Sigmoid colon (tissue), 4 donors: ENCODE measurements around the gene SON.

Experiments
- EP300 ChIP-seq, 4 donors: sonication (generic); formaldehyde crosslinking; IDR thresholded peaks; one replicate each; pipeline ENCODE4 v1.6.1; 2017; ENCODE audit warnings: antibody characterized with exemption in 4 of 4
- POLR2A ChIP-seq, 2 donors: fragments of 450-650 bp; IDR thresholded peaks; one replicate each; pipeline ENCODE4 v1.6.1; 2016; ENCODE audit warnings: antibody characterized with exemption in 2 of 2, mild to moderate bottlenecking in 2 of 2, moderate library complexity in 2 of 2
- POLR2AphosphoS5 ChIP-seq, 4 donors: sonication (generic); formaldehyde crosslinking; IDR thresholded peaks; one replicate each; pipeline ENCODE4 v1.6.1; 2017; ENCODE audit warnings: antibody characterized with exemption in 4 of 4
- TF ChIP-seq, protein P1 (sequence below), 4 experiments: fragments of 450-650 bp in 3 of 4; fragments of 200-600 bp in 1 of 4; IDR thresholded peaks; one replicate each; pipeline ENCODE4 v1.5.1; 2016 to 2019; ENCODE audit warnings: antibody characterized with exemption in 4 of 4, mild to moderate bottlenecking in 3 of 4, moderate library complexity in 2 of 4

DNA sequence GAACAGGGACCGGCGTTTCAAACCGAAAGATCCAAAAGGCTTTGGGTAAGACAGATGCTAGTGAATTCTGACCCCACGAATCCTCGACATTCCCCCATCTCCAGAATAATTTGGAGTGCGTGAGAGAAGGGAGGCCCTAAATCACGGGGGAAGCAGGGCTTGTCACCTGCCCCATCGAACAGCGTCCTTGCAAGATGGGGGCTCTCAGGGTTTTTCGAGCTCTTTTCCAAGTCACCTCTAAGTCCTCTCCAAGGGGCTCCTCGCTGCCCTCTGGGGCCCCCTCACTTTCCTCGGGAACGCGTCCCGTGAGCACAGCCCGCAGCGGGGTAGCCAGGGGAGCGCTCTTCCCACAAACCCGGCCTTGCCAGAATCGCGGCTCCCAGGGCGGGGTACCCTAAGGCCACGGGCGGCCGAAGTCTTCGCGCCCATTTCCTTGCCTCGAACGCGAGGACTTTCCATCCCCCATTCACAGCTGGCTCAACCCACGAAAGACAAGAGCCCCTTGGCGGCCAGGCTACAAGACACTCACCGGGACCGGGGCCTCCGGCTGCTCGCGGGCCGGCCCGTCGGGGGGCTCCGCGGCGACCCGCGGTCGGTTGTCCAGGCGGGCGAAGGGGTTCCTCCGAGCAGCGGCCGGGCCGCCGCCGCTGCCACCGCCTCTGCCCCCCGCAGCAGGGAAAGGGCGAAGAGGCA lies 45.1 kb downstream of the SON start:
- TF ChIP-seq, protein P1, sequence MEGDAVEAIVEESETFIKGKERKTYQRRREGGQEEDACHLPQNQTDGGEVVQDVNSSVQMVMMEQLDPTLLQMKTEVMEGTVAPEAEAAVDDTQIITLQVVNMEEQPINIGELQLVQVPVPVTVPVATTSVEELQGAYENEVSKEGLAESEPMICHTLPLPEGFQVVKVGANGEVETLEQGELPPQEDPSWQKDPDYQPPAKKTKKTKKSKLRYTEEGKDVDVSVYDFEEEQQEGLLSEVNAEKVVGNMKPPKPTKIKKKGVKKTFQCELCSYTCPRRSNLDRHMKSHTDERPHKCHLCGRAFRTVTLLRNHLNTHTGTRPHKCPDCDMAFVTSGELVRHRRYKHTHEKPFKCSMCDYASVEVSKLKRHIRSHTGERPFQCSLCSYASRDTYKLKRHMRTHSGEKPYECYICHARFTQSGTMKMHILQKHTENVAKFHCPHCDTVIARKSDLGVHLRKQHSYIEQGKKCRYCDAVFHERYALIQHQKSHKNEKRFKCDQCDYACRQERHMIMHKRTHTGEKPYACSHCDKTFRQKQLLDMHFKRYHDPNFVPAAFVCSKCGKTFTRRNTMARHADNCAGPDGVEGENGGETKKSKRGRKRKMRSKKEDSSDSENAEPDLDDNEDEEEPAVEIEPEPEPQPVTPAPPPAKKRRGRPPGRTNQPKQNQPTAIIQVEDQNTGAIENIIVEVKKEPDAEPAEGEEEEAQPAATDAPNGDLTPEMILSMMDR (IDR thresholded peaks at IDR 0.05): no peak
- TF ChIP-seq POLR2A (IDR thresholded peaks at IDR 0.05): no peak
- no peak for TF ChIP-seq POLR2AphosphoS5 (IDR thresholded peaks at IDR 0.05)
- no peak for TF ChIP-seq EP300 (IDR thresholded peaks at IDR 0.05)
